KG1 (cell line): ENCODE measurements around the gene GRM1.

Experiments
- DNase-seq: peaks from one replicate; lab custom pipeline; 2025; lab: John Stamatoyannopoulos, UW

Gene GRM1

GRCh38 chr6:146336191-146336590 lies 307.3 kb downstream of the GRM1 start:
- DNase-seq: no peak

GRCh38 chr6:146337376-146337775 lies 308.5 kb downstream of the GRM1 start:
- no peak for DNase-seq

- DNase-seq: no peak
These were observed 310.9 kb downstream of the GRM1 start for GRCh38 chr6:146339716-146340115.

DNA sequence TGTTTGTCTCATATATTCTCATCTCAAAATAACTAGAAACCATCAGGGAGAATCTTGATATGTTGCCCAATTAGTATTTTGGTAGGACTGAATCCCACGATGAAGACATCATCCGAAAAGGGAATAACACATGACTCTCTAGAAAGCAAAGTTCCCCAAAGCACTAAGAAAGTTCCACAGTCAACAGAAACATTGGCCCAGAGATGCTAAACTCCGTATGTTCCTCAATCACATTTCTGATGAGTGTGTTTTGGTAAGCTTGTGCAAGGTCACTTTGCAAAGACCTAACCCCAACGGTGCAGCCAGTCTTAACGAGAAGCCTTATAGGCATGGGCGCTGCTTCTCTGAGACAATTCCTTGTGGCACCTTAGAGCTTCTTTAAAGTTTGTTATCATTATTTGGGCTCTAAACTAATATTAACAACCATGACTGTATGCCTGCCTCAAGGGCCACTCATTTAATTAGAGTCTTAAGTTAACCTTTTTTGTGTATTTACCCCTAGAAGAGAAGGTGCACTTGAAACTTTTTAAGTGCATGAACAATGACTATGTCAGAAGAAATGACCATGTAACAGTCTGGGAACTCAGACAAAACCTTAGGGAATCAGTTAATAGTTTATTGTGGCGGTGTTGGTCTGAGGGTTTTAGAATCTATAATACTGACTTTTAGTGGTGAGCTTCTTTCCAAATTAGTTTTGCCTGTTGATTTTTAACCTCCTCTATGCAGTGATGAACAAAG lies 312.8 kb downstream of the GRM1 start:
- no peak for DNase-seq

- DNase-seq: no peak
These were observed 316.7 kb downstream of the GRM1 start for GRCh38 chr6:146345598-146345997.

- DNase-seq: no peak
These were observed 318.2 kb downstream of the GRM1 start for GRCh38 chr6:146347090-146347489.

DNA sequence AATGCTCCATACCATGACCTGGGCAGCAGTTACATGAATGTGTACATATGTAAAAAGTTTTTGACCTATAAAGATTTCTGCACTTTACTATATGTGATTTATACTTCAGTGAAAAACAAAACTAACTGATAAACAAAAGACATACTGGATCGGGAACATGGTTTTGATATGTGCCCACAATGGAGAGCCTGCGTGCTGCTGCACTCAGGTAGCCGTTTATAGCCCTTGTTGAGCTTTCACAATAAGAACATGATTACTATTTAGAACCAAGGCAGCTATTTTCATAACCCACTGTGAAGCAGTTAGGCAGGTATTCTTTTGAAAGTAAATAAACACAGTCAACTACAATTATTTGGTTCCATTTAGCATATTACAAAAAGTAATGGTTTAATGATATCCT lies 318.8 kb downstream of the GRM1 start:
- no peak for DNase-seq

DNA sequence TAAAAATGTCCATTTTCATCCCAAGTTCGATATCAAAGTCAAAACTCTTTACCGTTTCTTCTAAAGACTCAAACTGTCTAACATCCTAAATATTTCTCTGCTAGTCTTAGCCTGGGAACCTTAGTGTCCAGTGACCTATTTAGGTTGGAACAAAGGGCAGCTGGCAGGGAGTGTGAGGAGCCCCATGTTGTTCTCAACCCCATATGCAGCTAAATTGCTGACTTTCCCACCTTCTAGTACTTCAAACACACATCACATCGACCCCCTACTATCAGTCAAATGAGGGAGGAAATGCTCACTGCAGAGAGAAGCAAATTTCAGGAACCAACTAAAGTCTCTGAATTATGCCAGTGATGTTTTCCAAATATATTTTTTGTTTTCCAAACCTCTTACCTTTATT lies 322.2 kb downstream of the GRM1 start:
- no peak for DNase-seq

- DNase-seq: no peak
These were observed 323.3 kb downstream of the GRM1 start for GRCh38 chr6:146352163-146352562.

DNA sequence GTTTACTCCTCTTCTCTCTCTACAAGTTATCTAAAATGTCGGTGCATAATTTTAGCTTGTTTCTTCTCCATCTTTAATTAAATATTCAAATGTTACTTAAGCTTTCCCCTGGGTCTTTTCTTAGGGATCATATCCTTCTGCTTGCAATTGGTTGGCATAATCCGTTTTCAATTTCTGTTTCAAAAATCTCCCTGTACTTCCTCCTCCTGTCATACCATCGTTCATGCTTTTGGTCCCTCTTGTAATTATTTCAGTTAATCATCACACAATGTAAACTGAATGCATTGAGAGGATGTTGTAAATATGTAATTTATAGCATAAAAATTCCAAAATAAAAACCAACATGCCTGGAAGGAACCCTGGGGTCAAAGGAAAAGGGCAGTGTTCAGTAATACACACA lies 325.6 kb downstream of the GRM1 start:
- DNase-seq: no peak

DNA sequence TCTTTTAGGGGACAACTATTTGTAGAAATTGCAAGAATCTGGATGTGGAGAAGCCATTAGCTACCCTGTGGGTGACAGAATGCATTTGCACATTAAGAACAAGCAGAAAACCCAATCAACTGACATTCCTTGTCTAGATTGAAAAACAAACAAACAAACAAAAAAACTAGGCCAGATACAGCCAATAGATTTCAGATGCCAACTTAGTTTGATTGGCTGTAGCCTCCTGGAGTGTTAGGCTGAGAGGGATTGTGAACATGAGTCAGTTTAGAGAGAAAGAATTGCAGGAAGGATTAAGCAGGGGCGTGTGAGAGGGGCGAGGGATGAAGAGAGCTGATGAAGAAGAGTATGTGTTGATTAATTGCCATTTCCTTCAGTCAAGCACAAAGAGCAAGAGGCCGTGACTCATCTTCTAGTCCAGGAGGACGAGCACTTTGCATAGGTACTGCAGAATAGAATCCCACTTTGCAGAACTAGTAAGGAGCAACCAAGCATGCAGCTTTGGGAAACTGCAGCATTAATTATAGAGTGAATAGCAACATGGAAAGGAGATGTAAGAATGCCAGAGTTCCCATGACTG lies 326.7 kb downstream of the GRM1 start:
- no peak for DNase-seq

GRCh38 chr6:146357578-146358430 lies 328.9 kb downstream of the GRM1 start:
- DNase-seq: peak; percentile 1

DNA sequence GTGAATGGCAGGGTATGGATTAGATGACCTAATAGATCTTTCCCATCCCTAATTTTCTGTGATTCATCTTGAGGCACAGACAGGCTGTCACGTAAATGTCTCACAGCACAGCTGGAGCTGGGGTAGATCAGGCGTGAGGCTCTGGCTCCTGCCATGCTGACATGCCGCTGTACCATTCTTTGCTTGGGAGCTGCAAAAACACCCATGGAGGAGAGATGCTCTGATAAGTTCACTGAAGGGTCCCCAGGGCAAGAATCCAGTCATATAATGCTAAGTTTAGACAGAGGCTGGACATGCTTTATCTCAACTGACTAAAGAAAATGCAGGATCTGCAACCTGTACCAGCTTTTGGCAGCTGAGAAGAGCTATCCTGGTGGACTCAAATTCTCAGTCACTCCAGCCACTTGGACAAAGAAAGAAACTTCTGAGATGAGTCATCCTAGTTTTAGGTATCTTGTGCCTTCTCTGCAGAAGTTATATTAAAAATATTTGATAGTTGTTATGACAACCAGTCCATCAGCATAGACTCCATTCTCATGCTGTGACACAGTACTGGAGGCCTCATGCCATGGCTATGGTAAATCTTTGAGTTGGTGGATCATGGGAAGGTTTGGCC lies 329.7 kb downstream of the GRM1 start:
- no peak for DNase-seq

DNA sequence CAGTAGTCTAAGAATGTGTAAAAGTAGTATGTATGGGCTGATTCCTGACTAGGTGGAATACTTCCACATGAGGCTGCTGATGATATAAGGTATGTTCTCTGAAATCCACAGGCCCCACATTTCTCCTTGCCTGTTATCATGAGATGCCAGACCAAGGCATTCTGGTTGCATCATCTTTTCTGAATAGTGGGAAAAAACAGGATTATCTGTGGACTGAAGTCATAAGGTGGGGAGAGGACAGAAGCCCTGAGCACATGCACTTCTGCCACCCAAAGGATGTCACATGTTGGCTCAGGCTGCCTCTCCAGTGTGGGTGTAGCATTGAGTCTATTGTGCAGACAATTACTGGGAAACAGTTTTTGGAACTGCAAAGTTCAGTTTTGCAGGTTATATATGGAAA lies 330.3 kb downstream of the GRM1 start:
- no peak for DNase-seq

- DNase-seq: no peak
These were observed 332.5 kb downstream of the GRM1 start for GRCh38 chr6:146361128-146361924.

- DNase-seq: no peak
These were observed 335.2 kb downstream of the GRM1 start for GRCh38 chr6:146363838-146364607.

GRCh38 chr6:146364816-146365594 lies 336.1 kb downstream of the GRM1 start:
- no peak for DNase-seq

DNA sequence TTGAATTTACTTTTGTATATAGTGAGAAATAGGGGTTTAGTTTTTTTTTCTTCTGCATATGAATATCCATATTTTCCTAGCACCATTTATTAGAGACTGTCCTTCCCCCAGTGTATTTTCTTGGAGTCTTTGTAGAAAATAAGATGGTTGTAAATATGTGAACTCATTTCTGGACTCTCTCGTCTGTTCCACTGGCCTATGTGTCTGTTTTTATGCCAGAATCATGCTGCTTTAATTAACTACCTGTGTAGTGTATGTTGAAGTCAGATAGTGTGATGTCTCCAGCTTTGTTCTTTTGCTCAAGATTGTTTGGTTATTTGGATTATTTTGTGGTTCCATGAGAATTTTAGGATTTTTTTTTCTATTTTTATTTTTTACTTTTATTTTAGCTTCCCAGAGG lies 338.2 kb downstream of the GRM1 start:
- no peak for DNase-seq

DNA sequence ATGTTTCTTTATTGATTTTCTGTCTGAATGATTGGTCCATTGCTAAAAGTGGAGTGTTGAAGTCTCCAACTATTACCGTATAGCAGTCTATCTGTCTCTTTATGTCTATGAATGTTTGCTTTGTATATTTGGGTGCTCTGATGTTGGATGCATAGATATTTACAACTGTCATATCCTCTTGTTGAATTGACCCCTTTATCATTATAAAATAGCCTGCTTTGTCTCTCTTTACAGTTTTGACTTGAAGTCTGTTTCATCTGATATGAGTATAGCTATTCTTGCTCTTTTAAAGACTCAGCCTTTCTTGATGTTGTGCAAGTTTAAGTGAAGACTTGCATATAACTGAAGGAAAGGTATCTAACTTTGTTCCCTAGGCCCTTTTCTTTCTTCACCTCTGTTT lies 341.0 kb downstream of the GRM1 start:
- no peak for DNase-seq

GRCh38 chr6:146381486-146381885 lies 352.6 kb downstream of the GRM1 start:
- no peak for DNase-seq
